ENCODE data around the gene NMRK2. TPM values are rescaled to one million over a fixed set of nuclear protein-coding genes. Genes with fewer than 3 reads are reported as not detected.

NMRK2 gene
- polyA plus RNA-seq, 1 of the 3 experiments (the other 2 are of a cell fraction), result not detected

GRCh38 chr19:3982701-3983541 is 50.1 kb downstream of the NMRK2 start:
- 85% methylated on average over 26 of the region's 40 CpGs for WGBS (ENCODE audit: low lambda C conversion rate)
- H3K27ac ChIP-seq (ENCODE audit: low read depth in 2 of 2, low read length in 1 of 2), result peak overlapping the region in 1 of 2 experiments; percentile 91; a peak in 2 of 4 replicates

GRCh38 chr19:3983542-3983914 is 50.7 kb downstream of the NMRK2 start:
- peak; percentile 13 for DNase-seq
- TF ChIP-seq MEF2A (IDR thresholded peaks at IDR 0.05; ENCODE audit: borderline replicate concordance, low read depth) (no peak), PBX3 (IDR thresholded peaks at IDR 0.05) (0 out of 2 replicates have a peak, but pooled peaks have one; percentile 1)
- H3K4me1 ChIP-seq (ENCODE audit: control insufficient read depth in 1 of 2, insufficient read depth in 2 of 2, low read depth in 1 of 2, low read length in 1 of 2), result peaks cover 15 to 37% of the 10 kb centered on the region in 2 experiments
- peak overlapping the region; percentile 89 for H3K4me2 ChIP-seq
- H3K27ac ChIP-seq (ENCODE audit: low read depth in 2 of 2, low read length in 1 of 2), result peak overlapping the region in 1 of 2 experiments; percentile 91; a peak in 2 of 4 replicates
- H2AFZ ChIP-seq (ENCODE audit: low read depth), result no peak overlapping the region
- ChIA-PET CTCF (interaction anchor here (1.3 to 1.6 kb wide), 2 partner anchors 8 to 14 kb away, joined by 3 to 5 read pairs; no protein-coding TSS in a partner anchor), POLR2A (interaction anchor here (2.4 to 6.8 kb wide), 2 partner anchors 8 to 12 kb away, joined by 17 to 60 read pairs; partner anchors contain the start of gene DAPK3)
- H3K9me3 ChIP-seq, result no peaks in the 10 kb centered on the region
- WGBS (ENCODE audit: low lambda C conversion rate), result 44% methylated on average over 7 of the region's 7 CpGs
- H3K27me3 ChIP-seq (ENCODE audit: insufficient read depth), result no peaks in the 10 kb centered on the region
- H3K4me3 ChIP-seq (ENCODE audit: low read depth in 2 of 2, low read length in 1 of 2), result peak overlapping the region; percentile 91 to 99
- H4K20me1 ChIP-seq (ENCODE audit: insufficient read depth), result peaks cover 67% of the 10 kb centered on the region
- H3F3A ChIP-seq (replicated peaks; ENCODE audit: insufficient read depth), result peaks cover 48% of the 10 kb centered on the region
- H3K9ac ChIP-seq, result peak overlapping the region; percentile 91
- no peaks in the 10 kb centered on the region for H3K9me2 ChIP-seq
- H3K79me2 ChIP-seq (ENCODE audit: insufficient read depth), result peaks cover 66% of the 10 kb centered on the region
- H3K36me3 ChIP-seq (replicated peaks in 1 of 2; ENCODE audit: control insufficient read depth in 1 of 2, insufficient read depth in 2 of 2, low read length in 1 of 2), result peaks cover 56 to 59% of the 10 kb centered on the region in 2 experiments

More at GRCh38 chr19:3982701-3983541, 50.1 kb downstream of the NMRK2 start:
- H3K9me2 ChIP-seq, result no peaks in the 10 kb centered on the region
- POLR2A ChIA-PET, result interaction anchor here (0.5 to 6.8 kb wide), 2 partner anchors 11 to 15 kb away, joined by 3 to 60 read pairs; partner anchors contain the start of gene DAPK3
- H3K36me3 ChIP-seq (replicated peaks in 1 of 2; ENCODE audit: control insufficient read depth in 1 of 2, insufficient read depth in 2 of 2, low read length in 1 of 2), result peaks cover 61 to 64% of the 10 kb centered on the region in 2 experiments
- DNase-seq, result peak; percentile 23
- H3K4me1 ChIP-seq (ENCODE audit: control insufficient read depth in 1 of 2, insufficient read depth in 2 of 2, low read depth in 1 of 2, low read length in 1 of 2), result peaks cover 15 to 37% of the 10 kb centered on the region in 2 experiments
- peak overlapping the region; percentile 89 for H3K4me2 ChIP-seq
- CTCF ChIA-PET, result interaction anchor here (0.7 to 1.6 kb wide), 2 partner anchors 7 to 12 kb away, joined by 3 to 5 read pairs; partner anchors contain the start of gene DAPK3
- peak overlapping the region; percentile 91 to 99 for H3K4me3 ChIP-seq (ENCODE audit: low read depth in 2 of 2, low read length in 1 of 2)
- TF ChIP-seq FOSL2 (IDR thresholded peaks at IDR 0.05; ENCODE audit: borderline replicate concordance, low read depth), result peak; percentile 29; the same call in 1 of the 2 replicates
- TF ChIP-seq PBX3 (IDR thresholded peaks at IDR 0.05), result 0 out of 2 replicates have a peak, but pooled peaks have one; percentile 5
- TF ChIP-seq NFIC (IDR thresholded peaks at IDR 0.05; ENCODE audit: borderline replicate concordance), result no peak
- peaks cover 72% of the 10 kb centered on the region for H3K79me2 ChIP-seq (ENCODE audit: insufficient read depth)
- no peaks in the 10 kb centered on the region for H3K9me3 ChIP-seq
- H3F3A ChIP-seq (replicated peaks; ENCODE audit: insufficient read depth), result peaks cover 53% of the 10 kb centered on the region
- no peaks in the 10 kb centered on the region for H3K27me3 ChIP-seq (ENCODE audit: insufficient read depth)
- no peak overlapping the region for H2AFZ ChIP-seq (ENCODE audit: low read depth)
- peaks cover 73% of the 10 kb centered on the region for H4K20me1 ChIP-seq (ENCODE audit: insufficient read depth)
- H3K9ac ChIP-seq, result peak overlapping the region; percentile 91; the same call in 1 of the 2 replicates

Measured in SK-N-SH (cell line).